ENCODE measurements around the gene IL23R.
"Not testable (repeated sequence)": the region's sequence is repeated elsewhere in the genome, so short reads cannot be mapped to it uniquely, and the experiment has no call there.

Gene IL23R

GRCh38 chr1:67140460-67140859 is 25.8 kb upstream of the IL23R start:
- TF ChIP-seq CTCF (IDR thresholded peaks at IDR 0.05; ENCODE audit: insufficient read depth, low read depth, low read length, missing control alignments), result no peak
- no peak overlapping the region for H3K4me3 ChIP-seq (ENCODE audit: low read depth, low read length)
- DNase-seq (ENCODE audit: low read depth), result no peak

GRCh38 chr1:67141832-67142231 is 24.4 kb upstream of the IL23R start:
- not testable (repeated sequence) for DNase-seq (ENCODE audit: low read depth); H3K4me3 ChIP-seq (ENCODE audit: low read depth, low read length)

GRCh38 chr1:67142931-67143330 is 23.3 kb upstream of the IL23R start:
- H3K4me3 ChIP-seq (ENCODE audit: low read depth, low read length), result no peak overlapping the region
- no peak for DNase-seq (ENCODE audit: low read depth)
- no peak for TF ChIP-seq CTCF (IDR thresholded peaks at IDR 0.05; ENCODE audit: insufficient read depth, low read depth, low read length, missing control alignments)

GRCh38 chr1:67143966-67144365 is 22.3 kb upstream of the IL23R start:
- TF ChIP-seq CTCF (IDR thresholded peaks at IDR 0.05; ENCODE audit: insufficient read depth, low read depth, low read length, missing control alignments), result no peak
- peak; percentile 13 for DNase-seq (ENCODE audit: low read depth)
- H3K4me3 ChIP-seq (ENCODE audit: low read depth, low read length), result no peak overlapping the region

- peak; percentile 42 for DNase-seq (ENCODE audit: low read depth)
- peak; percentile 47 for TF ChIP-seq CTCF (IDR thresholded peaks at IDR 0.05; ENCODE audit: insufficient read depth, low read depth, low read length, missing control alignments)
- no peak overlapping the region for H3K4me3 ChIP-seq (ENCODE audit: low read depth, low read length)
Measured at GRCh38 chr1:67144696-67145095, 21.6 kb upstream of the IL23R start.

- no peak for DNase-seq (ENCODE audit: low read depth)
- no peak overlapping the region for H3K4me3 ChIP-seq (ENCODE audit: low read depth, low read length)
- TF ChIP-seq CTCF (IDR thresholded peaks at IDR 0.05; ENCODE audit: insufficient read depth, low read depth, low read length, missing control alignments), result no peak
Measured at GRCh38 chr1:67146101-67146500, 20.2 kb upstream of the IL23R start.

- no peak for TF ChIP-seq CTCF (IDR thresholded peaks at IDR 0.05; ENCODE audit: insufficient read depth, low read depth, low read length, missing control alignments)
- DNase-seq (ENCODE audit: low read depth), result no peak
Measured at GRCh38 chr1:67146539-67146938, 19.7 kb upstream of the IL23R start.

GRCh38 chr1:67147973-67148372 is 18.3 kb upstream of the IL23R start:
- H3K4me3 ChIP-seq (ENCODE audit: low read depth, low read length); DNase-seq (ENCODE audit: low read depth): not testable (repeated sequence)

More at GRCh38 chr1:67146539-67146938, 19.7 kb upstream of the IL23R start:
- H3K4me3 ChIP-seq (ENCODE audit: low read depth, low read length), result no peak overlapping the region

Data from GM12865 (cell line).